Muscle layer of colon (tissue), 2 donors: Measurements from ENCODE around the gene RPL18A.
"Not testable (repeated sequence)": the region's sequence is repeated elsewhere in the genome, so short reads cannot be mapped to it uniquely, and the experiment has no call there.

Source experiments
- H3K27ac ChIP-seq: one replicate; pipeline ENCODE4 v1.7.0; 2013; ENCODE audit warnings: low read depth, mild to moderate bottlenecking, low read length, moderate library complexity
- H3K27me3 ChIP-seq, 2 donors: one replicate each; pipeline ENCODE4 v1.7.0; 2013; ENCODE audit warnings: low read length in 2 of 2, mild to moderate bottlenecking in 2 of 2; ENCODE audit not compliant: insufficient read depth in 2 of 2, control insufficient read depth in 1 of 2
- H3K36me3 ChIP-seq: one replicate; pipeline ENCODE4 v1.7.0; 2013; ENCODE audit warnings: mild to moderate bottlenecking, low read length; ENCODE audit not compliant: insufficient read depth
- H3K4me1 ChIP-seq: one replicate; pipeline ENCODE4 v1.7.0; 2013; ENCODE audit warnings: mild to moderate bottlenecking, low read length; ENCODE audit not compliant: insufficient read depth
- H3K4me3 ChIP-seq, 2 donors: one replicate each; pipeline ENCODE4 v1.7.0; 2013; ENCODE audit warnings: low read length in 2 of 2, low read depth in 1 of 2, mild to moderate bottlenecking in 1 of 2, moderate library complexity in 1 of 2
- H3K9ac ChIP-seq: one replicate; pipeline ENCODE4 v1.7.0; 2013; ENCODE audit warnings: low read length
- H3K9me3 ChIP-seq: one replicate; pipeline ENCODE4 v1.7.0; 2013; ENCODE audit warnings: mild to moderate bottlenecking, low read length
- donor health status: abdominal sarcoma.
- donor health status: Adenocarcinoma of cecum.

Gene RPL18A

GRCh38 chr19:17872251-17873001, 12.7 kb downstream of the RPL18A start:
- Histone ChIP-seq H3K9me3 (no peaks in the 10 kb centered on the region), H3K27ac (no peak overlapping the region), H3K36me3 (no peaks in the 10 kb centered on the region), H3K4me3 (no peak overlapping the region), H3K9ac (no peak overlapping the region), H3K4me1 (no peaks in the 10 kb centered on the region), H3K27me3 (peaks cover 22 to 48% of the 10 kb centered on the region in 2 donors)

- Histone ChIP-seq H3K36me3 (no peaks in the 10 kb centered on the region), H3K27ac (no peak overlapping the region), H3K27me3 (peaks cover 22 to 48% of the 10 kb centered on the region in 2 donors), H3K4me1 (no peaks in the 10 kb centered on the region), H3K9me3 (no peaks in the 10 kb centered on the region), H3K4me3 (no peak overlapping the region), H3K9ac (no peak overlapping the region)
Measured at GRCh38 chr19:17873786-17874757, 14.4 kb downstream of the RPL18A start.

- H3K27me3 ChIP-seq: peaks cover 22 to 48% of the 10 kb centered on the region in 2 donors
- no peak overlapping the region for H3K9ac ChIP-seq
- H3K4me3 ChIP-seq: no peak overlapping the region
- H3K9me3 ChIP-seq: no peaks in the 10 kb centered on the region
- no peaks in the 10 kb centered on the region for H3K4me1 ChIP-seq
- H3K36me3 ChIP-seq: no peaks in the 10 kb centered on the region
- no peak overlapping the region for H3K27ac ChIP-seq
Measured at GRCh38 chr19:17874758-17875135, 15.0 kb downstream of the RPL18A start.

- Histone ChIP-seq H3K36me3 (no peaks in the 10 kb centered on the region), H3K27ac (no peak overlapping the region), H3K9ac (no peak overlapping the region), H3K9me3 (no peaks in the 10 kb centered on the region), H3K27me3 (peaks cover 10 to 22% of the 10 kb centered on the region in 2 donors), H3K4me3 (no peak overlapping the region), H3K4me1 (no peaks in the 10 kb centered on the region)
Measured at GRCh38 chr19:17877696-17878095, 18.0 kb downstream of the RPL18A start.

- Histone ChIP-seq H3K4me3 (no peak overlapping the region), H3K9me3 (no peaks in the 10 kb centered on the region), H3K9ac (no peak overlapping the region), H3K4me1 (no peaks in the 10 kb centered on the region), H3K27me3 (peaks cover 4 to 11% of the 10 kb centered on the region in 2 donors), H3K36me3 (no peaks in the 10 kb centered on the region), H3K27ac (no peak overlapping the region)
Measured at GRCh38 chr19:17879466-17879865, 19.8 kb downstream of the RPL18A start.

GRCh38 chr19:17881701-17882100, 22.0 kb downstream of the RPL18A start:
- no peak overlapping the region for H3K27ac ChIP-seq
- H3K36me3 ChIP-seq: no peaks in the 10 kb centered on the region
- no peaks in the 10 kb centered on the region for H3K9me3 ChIP-seq
- no peak overlapping the region for H3K9ac ChIP-seq
- H3K27me3 ChIP-seq: peaks cover 0 to 5% of the 10 kb centered on the region in 2 donors
- no peak overlapping the region for H3K4me3 ChIP-seq
- no peaks in the 10 kb centered on the region for H3K4me1 ChIP-seq

GRCh38 chr19:17883627-17884410, 24.1 kb downstream of the RPL18A start:
- Histone ChIP-seq H3K9me3 (no peaks in the 10 kb centered on the region), H3K27me3 (peaks cover 0 to 5% of the 10 kb centered on the region in 2 donors), H3K4me1 (no peaks in the 10 kb centered on the region), H3K9ac (no peak overlapping the region), H3K36me3 (no peaks in the 10 kb centered on the region), H3K27ac (no peak overlapping the region), H3K4me3 (no peak overlapping the region)

- Histone ChIP-seq H3K27me3 (peaks cover 0 to 5% of the 10 kb centered on the region in 2 donors), H3K9ac (no peak overlapping the region), H3K4me1 (no peaks in the 10 kb centered on the region), H3K9me3 (no peaks in the 10 kb centered on the region), H3K4me3 (no peak overlapping the region), H3K36me3 (no peaks in the 10 kb centered on the region), H3K27ac (no peak overlapping the region)
Measured at GRCh38 chr19:17886515-17886914, 26.8 kb downstream of the RPL18A start.

- not testable (repeated sequence) for H3K4me3 ChIP-seq, H3K4me1 ChIP-seq, H3K27me3 ChIP-seq, H3K27ac ChIP-seq, H3K9me3 ChIP-seq, H3K9ac ChIP-seq, H3K36me3 ChIP-seq
Measured at GRCh38 chr19:17887221-17887620, 27.5 kb downstream of the RPL18A start.

- no peaks in the 10 kb centered on the region for H3K4me1 ChIP-seq
- H3K27me3 ChIP-seq: peaks cover 0 to 5% of the 10 kb centered on the region in 2 donors
- no peaks in the 10 kb centered on the region for H3K9me3 ChIP-seq
Measured at GRCh38 chr19:17888260-17888659, 28.6 kb downstream of the RPL18A start.

GRCh38 chr19:17889609-17890214, 30.0 kb downstream of the RPL18A start:
- H3K36me3 ChIP-seq: no peaks in the 10 kb centered on the region
- H3K4me3 ChIP-seq: no peak overlapping the region
- no peak overlapping the region for H3K9ac ChIP-seq
- no peaks in the 10 kb centered on the region for H3K4me1 ChIP-seq
- H3K27me3 ChIP-seq: no peaks in the 10 kb centered on the region
- no peak overlapping the region for H3K27ac ChIP-seq
- no peaks in the 10 kb centered on the region for H3K9me3 ChIP-seq

More at GRCh38 chr19:17888260-17888659, 28.6 kb downstream of the RPL18A start:
- no peak overlapping the region for H3K9ac ChIP-seq
- no peak overlapping the region for H3K27ac ChIP-seq
- H3K4me3 ChIP-seq: no peak overlapping the region
- H3K36me3 ChIP-seq: no peaks in the 10 kb centered on the region
